AML-193 (cell line): ENCODE measurements around the gene OR10C1.
A peak's percentile ranks its signal among the peaks of the same experiment; 100 is the strongest.

ENCODE experiments used
- DNase-seq, 2 experiments: peaks; one replicate each; lab custom pipeline; 2025; lab: John Stamatoyannopoulos, UW

The OR10C1 gene

GRCh38 chr6:29477923-29478450 is 38.9 kb downstream of the OR10C1 start:
- DNase-seq = no peak

GRCh38 chr6:29478740-29479139 is 39.6 kb downstream of the OR10C1 start:
- DNase-seq = no peak

- no peak for DNase-seq
Observed at GRCh38 chr6:29479560-29479959, 40.5 kb downstream of the OR10C1 start.

DNA sequence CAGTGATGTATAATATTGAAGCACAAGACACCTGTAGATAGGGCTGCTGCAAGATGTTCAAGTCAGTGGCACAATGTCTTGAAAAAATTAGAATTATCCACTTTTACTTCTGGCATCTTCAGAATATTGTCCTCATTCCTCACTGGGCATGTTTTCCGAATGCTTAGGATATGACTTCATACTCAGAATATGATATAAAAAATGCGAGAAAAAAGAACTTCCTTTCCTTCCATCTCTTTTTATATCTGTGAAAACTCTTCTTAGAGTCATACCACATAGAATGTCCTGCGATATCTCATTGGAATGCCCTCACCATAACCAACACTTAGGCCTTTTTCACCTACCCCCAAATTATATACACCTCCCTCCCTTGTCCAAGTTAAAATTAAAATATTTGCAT is 44.1 kb downstream of the OR10C1 start:
- no peak for DNase-seq

GRCh38 chr6:29483735-29484134 is 44.6 kb downstream of the OR10C1 start:
- no peak for DNase-seq

GRCh38 chr6:29486577-29486976 is 47.5 kb downstream of the OR10C1 start:
- DNase-seq = no peak

DNA sequence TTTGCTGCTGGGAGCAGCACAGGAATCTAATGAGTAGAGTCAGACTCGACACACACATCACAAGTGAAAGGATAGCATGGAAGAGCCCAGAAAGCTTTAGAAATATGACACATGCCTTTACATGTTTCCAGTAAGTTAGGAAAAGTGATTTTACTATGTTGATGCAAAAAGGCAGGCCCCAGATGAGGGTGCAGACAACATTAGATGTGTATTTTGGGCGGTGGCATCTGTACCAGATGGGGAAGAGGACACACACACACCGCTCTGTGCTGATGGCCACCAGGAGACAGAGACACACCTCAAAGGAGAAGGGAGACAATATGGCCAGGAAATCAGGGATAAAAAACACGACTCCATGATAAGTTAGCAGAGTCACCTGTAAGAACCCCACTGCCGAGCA is 48.0 kb downstream of the OR10C1 start:
- DNase-seq = no peak

GRCh38 chr6:29487660-29488059 is 48.6 kb downstream of the OR10C1 start, which contains the start of gene MAS1L:
Gene MAS1L (minus strand): TSS chr6:29487956. CDS start chr6:29487902, 54 bp downstream.
- DNase-seq = no peak

GRCh38 chr6:29488874-29489273 is 49.8 kb downstream of the OR10C1 start:
- no peak for DNase-seq

DNA sequence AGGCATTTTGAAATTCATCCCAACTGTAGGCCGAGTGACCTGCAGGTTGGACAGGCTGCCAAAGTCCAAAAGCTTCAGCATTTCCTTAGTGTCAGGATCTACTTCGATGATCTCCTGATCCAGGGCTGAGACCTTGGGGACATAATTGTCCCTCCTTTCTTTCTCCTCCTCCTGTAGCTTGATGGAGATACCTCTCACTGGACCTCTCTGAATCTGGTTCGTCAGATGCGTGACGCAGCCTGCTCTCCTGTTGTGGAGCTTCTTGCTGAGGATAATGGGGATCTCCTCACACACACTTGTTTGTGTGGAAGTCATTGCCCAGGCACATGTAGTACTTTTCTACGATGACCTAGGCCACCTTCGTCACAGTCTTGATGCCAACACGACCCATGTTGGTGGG is 50.2 kb downstream of the OR10C1 start:
- DNase-seq = no peak

GRCh38 chr6:29490055-29490454 is 50.9 kb downstream of the OR10C1 start:
- no peak for DNase-seq

- peak in 1 of 2 experiments; percentile 12 for DNase-seq
Observed at GRCh38 chr6:29490552-29490951, 51.4 kb downstream of the OR10C1 start.
